C4-2B (cell line): ENCODE results near the gene NMNAT2.

ENCODE experiments used
- H3K27ac ChIP-seq: fragments of 450-650 bp; 2 replicates; pipeline ENCODE4 v1.5.1; 2017
- ZFX ChIP-seq: fragments of 450-650 bp; IDR thresholded peaks from 2 replicates; pipeline ENCODE4 v1.6.1; 2017
- TF ChIP-seq, protein P1 (sequence below): fragments of 450-650 bp; conservative IDR thresholded peaks from 2 replicates; pipeline ENCODE4 v1.5.1; 2017; ENCODE audit warnings: mild to moderate bottlenecking

NMNAT2 gene

GRCh38 chr1:183361081-183361480 is 57.1 kb downstream of the NMNAT2 start:
- H3K27ac ChIP-seq, result no peak overlapping the region
- TF ChIP-seq ZFX, result no peak
- TF ChIP-seq, protein P1, sequence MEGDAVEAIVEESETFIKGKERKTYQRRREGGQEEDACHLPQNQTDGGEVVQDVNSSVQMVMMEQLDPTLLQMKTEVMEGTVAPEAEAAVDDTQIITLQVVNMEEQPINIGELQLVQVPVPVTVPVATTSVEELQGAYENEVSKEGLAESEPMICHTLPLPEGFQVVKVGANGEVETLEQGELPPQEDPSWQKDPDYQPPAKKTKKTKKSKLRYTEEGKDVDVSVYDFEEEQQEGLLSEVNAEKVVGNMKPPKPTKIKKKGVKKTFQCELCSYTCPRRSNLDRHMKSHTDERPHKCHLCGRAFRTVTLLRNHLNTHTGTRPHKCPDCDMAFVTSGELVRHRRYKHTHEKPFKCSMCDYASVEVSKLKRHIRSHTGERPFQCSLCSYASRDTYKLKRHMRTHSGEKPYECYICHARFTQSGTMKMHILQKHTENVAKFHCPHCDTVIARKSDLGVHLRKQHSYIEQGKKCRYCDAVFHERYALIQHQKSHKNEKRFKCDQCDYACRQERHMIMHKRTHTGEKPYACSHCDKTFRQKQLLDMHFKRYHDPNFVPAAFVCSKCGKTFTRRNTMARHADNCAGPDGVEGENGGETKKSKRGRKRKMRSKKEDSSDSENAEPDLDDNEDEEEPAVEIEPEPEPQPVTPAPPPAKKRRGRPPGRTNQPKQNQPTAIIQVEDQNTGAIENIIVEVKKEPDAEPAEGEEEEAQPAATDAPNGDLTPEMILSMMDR, result no peak

DNA sequence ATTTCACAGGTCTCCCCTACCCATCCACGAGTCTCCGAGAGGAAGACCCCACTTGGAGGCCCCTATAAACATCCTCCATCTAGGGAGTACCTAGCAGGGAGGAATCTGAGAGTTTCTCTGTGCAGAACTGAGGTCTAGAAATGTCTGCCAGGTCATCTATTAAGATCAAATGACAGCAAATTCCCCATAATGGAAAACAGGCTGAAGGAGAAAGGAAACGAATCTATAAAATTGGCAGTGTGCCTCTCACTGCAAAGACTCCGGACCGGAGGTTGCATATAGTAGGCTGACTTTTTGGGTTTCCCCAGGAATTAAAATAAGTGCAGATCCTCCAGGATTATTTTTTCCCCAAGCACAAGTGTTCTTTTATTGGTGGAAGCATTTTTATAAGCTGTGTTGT is 57.7 kb downstream of the NMNAT2 start:
- TF ChIP-seq, protein P1, result no peak
- no peak for TF ChIP-seq ZFX

GRCh38 chr1:183356534-183357182 is 61.5 kb downstream of the NMNAT2 start:
- no peak overlapping the region for H3K27ac ChIP-seq
- TF ChIP-seq, protein P1, result no peak
- no peak for TF ChIP-seq ZFX

More for the DNA sequence above, 57.7 kb downstream of the NMNAT2 start:
- H3K27ac ChIP-seq, result no peak overlapping the region

- H3K27ac ChIP-seq, result no peak overlapping the region
- TF ChIP-seq, protein P1, result no peak
- no peak for TF ChIP-seq ZFX
These were observed 62.4 kb downstream of the NMNAT2 start for GRCh38 chr1:183355797-183356196.

DNA sequence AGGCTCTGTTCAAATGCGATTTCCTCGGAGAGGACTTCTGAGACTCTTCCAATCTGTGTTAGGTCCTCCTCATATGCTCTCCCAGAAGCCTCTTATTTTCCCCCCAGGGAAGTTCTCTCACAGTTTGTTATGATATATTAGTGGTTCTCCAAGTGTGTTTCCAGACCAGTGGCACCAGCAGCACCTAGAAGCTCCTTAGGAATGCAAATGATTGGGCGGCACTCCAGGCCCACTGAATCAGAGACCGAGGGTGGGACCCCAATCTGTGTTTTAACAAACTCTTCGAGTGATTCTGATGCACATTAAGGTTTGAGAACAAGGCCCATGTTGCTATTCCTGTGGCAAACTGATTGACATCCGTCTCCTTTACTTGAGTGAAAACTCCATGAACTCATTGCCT is 63.0 kb downstream of the NMNAT2 start:
- TF ChIP-seq, protein P1, result no peak
- TF ChIP-seq ZFX, result no peak
- no peak overlapping the region for H3K27ac ChIP-seq

- TF ChIP-seq, protein P1, result no peak
- TF ChIP-seq ZFX, result no peak
These were observed 64.6 kb downstream of the NMNAT2 start for GRCh38 chr1:183353597-183353996.

GRCh38 chr1:183349201-183349711 is 68.9 kb downstream of the NMNAT2 start:
- TF ChIP-seq, protein P1, result no peak
- TF ChIP-seq ZFX, result no peak
- no peak overlapping the region for H3K27ac ChIP-seq

More at GRCh38 chr1:183353597-183353996, 64.6 kb downstream of the NMNAT2 start:
- H3K27ac ChIP-seq, result no peak overlapping the region
